GM11168 (cell line): Measurements from ENCODE around the gene TNIP1.

Source experiments
- in situ Hi-C: fragments of 300-500 bp; cut with MboI; formaldehyde crosslinking; loops from one replicate; pipeline ENCODE4 v1.12.0; 2022; ENCODE audit warnings: low sequenced_read_pairs; ENCODE audit not compliant: unreplicated experiment

The TNIP1 gene

DNA sequence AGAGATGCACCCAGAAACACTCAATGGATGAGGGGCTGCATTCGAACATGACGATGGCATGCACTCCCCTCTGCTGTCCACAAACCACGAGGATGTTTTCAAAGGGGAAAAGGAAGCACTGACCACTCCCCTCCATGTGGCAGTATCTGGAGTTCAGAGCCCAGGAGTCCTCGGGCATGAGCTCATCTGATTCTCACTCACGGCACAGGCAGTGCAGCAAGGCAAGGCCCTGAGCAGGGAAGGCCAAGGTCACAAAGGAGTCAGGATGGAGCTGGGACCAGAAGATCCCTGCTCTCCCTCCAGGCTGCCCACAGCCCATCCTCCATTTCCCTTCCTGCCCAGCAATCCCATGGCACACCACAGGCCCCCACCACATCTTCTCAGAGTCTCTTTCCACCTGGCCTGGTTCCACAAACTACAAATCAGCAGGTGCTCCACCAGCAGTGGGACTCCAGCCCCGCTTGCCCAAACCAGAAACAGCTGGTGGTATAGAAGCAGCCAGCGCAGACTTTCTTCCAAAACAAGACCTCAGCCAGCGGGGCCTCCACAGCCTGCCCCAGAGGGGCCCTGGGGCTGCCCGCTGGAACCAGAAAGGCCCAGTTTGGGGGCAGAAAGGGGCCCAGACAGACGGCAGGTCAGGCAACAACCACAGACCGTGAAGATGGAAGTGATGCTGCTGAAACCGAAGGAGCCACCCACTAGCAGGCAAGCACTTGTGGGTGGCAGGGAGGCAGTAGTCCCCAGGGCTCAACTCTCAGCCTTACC is 12.2 kb downstream of the TNIP1 start:
- in situ Hi-C loops = no loop called here

DNA sequence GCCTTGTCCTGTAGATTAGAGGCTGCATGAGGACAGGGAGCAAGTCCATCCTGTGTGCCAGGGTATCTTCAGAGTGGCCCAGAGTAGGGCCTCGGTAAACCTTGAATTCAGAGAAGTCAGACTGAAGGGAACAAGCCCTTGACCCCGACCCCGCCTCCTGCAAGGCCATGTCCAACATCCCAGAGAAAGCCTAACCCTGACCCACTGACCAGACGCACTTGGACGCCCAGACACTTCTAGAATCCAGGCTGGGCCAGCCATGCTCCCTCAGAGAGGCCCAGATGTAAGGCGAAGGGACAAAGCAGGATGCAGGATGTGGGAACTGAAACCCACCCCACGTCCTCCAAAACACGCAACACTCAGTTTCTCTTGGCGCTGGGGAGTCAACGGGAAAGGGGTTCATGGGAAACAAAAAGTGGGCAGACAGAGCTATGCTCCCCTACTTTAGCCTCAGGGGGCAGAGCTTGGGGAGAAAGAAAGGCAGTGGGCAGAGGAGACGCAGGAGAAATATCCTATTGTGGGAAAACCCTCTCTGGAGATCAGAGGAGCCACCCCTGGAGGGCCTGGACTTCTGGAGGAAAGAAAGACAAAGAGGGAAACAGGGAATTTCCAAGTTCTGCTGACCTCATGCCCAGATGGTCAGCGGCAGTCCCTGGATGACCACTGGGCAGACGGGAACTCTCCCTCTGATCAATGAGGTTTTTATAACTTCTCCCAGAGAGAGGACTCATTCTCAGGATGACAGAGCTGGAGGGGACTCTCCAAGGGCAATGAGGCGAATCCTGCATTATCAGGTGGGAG is 13.0 kb downstream of the TNIP1 start:
- in situ Hi-C loops = no loop called here

DNA sequence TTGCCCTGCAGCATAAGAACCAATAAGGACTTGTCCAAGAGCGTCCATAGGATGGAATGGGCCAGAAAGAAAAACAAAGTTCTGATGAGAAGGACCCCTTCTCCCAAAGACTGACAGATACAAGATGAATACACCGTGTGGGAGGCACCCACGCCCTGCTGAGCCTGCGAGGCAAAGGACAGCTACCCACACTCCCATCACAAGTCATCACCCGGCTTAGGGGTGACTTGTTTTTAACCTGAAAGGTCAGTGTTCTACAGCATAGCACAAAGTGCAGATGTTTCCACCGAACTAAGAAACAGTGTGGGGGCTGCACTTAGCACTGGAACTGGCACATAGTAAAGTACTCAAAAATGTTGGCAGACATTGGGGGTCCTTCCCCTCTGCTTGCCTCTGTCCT is 13.9 kb downstream of the TNIP1 start:
- in situ Hi-C loops = no loop called here

DNA sequence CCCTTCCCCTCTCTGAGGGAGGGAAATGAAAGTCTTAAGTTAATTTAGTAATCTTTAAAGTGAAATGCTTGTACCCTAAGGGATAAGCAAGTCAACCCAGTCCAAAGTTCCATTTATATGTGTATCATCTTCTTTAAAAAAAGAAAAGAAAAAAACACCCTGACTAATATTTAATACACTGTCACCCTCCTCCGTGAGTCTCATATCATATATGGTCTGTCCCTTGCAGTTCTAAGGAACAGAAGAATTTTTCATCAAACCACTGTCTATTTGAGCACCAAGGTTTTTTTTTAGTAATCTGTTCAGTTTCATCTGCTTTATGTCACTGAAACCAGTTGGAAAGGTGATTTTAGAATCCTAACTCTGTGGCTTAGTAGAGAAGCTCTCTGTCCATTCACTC is 15.2 kb downstream of the TNIP1 start:
- in situ Hi-C loops = no loop called here

DNA sequence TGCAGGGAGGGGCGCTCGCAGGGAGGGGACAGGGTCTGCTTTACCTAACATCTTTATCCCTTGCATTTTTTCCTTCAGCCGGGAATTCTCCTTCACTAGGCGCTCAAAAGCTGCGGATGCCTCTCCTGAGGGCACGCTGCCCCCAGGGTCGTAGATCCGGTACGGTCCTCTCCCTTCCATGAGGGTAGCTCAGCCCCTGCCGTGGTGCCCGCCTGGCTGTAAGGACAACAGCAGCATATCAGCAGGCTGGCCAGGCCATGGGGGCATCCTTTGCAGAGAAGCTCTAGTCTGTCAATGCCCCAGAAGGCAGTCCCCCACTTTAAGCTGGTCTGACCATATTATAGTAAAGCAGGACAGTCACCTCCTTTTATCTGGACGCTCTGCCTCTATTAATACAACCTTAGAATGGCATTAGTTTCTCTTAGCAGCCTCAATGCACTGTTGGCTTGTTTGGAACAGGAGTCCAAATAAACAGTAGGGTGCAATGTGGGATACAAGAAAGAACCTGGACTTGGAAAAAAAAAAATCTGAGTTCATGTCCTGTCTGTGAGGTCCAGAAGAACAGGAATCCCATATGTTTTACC is 15.8 kb downstream of the TNIP1 start:
- in situ Hi-C loops = no loop called here

DNA sequence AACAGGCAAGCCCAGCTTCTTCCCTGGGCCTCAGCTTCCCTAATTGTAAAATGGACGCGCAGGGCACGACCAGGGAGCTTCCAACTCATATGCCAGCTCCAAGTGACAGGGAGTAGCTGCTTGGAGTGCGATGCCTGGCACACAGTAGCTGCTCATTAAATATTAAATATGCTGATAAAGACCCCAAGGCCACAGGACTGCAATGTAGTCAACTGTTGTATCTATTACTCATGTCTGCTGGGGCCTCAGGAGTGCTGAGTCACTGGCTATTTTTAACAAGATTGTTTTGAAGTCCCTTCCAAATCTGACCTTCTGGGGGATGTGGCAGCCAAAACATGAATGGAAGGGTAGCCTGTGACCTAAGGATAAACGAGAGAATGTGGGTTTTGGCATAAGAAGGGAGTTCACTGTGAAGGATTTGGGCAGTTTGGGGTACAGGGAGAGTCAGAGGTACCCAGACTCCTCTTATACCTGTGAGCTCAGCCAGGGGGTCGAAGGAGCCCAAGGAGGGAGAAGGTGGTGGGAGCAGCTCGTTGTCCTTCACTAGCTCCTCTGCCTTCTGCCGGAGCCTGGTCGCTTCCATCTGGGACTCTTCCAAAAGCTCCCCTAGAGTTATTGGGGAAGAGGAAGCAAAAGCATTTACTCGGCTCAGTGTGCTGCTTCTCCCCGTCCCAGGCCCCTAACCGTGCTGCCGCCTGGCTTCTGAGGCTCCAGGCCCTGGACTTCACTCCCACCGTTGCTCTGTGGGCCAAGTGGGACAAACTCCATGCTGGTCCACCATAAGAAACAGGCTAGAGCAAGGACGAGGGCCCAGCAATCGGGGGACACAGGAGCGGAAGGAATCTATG is 17.5 kb downstream of the TNIP1 start:
- in situ Hi-C loops = no loop called here

DNA sequence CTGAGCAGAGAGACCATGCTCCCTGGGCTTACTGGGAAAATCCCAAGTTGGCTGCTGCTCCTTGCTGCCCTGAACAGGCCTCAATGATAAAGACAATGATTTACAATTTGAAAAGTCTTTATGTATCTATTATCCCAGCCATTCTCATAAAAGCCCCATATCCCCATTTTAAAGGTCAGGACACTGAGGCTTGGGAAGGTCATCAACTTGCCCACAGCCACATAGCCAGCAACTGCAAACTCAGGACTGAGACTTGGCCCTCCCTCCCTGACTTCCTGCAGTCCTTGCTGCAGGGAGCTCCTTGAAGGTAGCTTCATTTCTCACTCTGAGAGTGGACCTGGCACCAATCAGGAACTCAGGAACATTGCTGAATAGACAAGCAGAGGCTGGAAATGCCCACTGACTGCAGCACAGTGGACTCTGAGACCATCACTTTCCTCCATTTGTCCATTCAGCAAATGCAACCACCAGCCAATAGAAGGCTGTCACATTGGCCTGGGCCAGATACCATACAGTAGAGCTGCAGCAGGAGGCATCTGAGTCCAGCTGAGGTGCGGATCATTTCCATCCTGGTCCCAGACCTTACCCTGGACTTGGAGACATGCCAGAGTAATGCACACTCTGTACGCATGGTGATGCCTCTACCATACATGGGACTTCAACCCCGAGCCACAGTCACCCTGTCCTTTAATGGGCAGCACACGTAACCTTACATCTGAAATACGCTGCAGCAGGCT is 18.3 kb downstream of the TNIP1 start:
- in situ Hi-C loops = no loop called here

DNA sequence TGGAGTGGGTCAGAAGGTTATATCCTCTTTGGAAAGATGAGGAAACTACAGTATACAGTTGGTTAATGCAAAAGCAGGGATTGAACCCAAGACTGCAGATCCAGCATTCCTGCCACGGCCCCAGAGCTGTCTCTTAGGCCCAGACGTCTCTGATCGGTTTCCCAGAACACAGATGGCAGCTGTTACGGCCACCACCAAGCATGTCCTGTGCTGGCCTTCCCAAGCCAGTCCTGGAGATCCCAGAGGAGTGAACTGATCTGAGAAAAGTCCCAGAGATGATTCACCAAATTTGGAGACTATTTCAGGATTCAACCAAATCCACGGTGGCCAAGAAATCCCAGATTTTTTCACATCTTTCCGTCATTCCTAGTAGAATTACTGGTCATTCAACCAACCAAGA is 20.1 kb downstream of the TNIP1 start:
- in situ Hi-C loops = no loop called here

DNA sequence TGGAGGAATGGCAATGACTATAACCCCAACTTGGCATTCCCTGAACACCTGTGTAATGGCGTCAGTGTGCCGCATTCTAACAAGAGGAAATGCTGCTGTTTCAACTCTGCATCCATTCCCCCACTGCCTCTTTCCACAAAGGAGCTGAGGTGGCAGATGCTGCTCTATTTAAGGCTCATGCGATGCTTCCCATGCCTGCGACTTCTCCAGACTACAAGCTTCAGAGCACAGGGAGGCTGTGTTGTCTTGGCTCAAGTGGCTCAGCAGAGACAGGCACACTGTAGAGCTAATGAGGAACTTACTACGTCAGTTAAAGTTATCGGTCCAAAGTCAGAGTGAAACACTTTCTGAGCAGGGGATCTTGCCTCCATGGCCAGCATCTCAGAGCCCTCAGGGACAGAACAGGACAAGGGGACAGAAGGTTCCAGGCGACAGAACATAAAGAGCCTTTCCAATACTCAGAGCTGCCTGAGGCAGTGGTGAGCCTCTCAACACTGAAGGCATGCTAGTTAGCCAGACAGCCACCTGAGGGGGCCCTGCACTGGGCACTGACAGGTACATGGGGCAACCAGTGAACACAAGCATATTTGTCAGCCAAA is 21.8 kb downstream of the TNIP1 start:
- in situ Hi-C loops = no loop called here

DNA sequence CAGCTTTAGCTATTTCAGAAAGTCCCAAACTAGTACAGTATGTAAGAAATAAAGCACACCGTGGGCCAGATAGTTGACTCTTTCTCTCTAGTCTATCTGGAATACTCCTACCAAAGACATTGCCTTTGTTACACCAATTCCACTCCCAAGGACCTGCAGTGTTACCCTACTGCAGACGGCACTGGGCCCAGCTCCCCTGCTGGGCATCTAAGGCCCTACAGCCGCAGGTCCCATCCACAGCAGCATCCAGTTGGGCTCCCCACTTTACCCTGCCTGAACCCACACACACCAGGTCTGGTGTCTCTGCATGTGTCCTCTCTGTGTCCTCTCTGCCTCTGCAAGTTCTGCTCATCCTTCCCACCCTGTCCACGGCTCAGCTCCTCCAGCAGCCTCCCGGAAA is 22.5 kb downstream of the TNIP1 start:
- in situ Hi-C loops = no loop called here

DNA sequence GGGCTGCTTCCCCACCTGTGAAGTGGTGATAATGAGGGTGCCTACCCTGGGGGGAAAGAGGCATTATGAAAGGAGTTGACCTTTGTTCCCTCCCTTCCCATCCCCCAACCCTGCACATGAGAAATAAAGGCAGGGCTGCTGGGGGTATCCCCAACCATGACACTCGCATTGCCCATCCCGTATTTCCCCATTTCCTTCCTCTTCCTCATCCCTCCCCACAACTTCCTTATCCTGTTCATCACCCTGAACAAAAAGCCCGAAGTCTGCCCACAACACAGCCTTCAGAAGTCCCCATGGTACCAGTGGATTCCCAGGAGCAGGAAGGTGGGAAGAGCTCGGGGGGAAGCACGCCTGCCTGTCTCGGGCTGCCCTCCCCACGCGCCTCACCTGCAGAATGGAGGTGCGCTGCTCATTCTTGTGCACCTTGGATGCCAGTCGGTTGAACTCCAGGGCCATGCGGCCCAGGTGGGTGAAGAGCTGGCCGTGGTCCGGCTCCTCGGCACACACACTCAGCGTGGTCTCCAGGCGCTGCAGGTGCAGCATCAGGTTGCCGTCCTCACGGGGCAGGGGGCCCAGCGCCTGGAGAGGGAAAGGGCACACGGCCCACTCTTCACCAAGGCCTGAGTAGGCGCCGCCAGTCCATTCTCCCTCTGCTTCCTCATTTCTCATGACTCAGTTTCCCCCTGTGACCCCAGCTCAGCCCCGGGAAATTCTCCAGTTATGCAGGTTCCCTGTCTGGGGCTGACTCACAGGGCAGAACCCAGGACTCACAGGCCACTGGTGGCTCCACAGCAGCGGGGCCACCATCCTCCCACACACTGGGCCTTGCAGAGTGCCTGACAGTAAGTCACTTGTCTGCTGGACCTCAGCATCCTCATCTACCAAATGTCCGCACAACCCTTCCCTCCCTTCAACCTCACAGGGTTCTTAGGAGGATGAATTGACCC is 24.2 kb downstream of the TNIP1 start:
- in situ Hi-C loops = no loop called here

DNA sequence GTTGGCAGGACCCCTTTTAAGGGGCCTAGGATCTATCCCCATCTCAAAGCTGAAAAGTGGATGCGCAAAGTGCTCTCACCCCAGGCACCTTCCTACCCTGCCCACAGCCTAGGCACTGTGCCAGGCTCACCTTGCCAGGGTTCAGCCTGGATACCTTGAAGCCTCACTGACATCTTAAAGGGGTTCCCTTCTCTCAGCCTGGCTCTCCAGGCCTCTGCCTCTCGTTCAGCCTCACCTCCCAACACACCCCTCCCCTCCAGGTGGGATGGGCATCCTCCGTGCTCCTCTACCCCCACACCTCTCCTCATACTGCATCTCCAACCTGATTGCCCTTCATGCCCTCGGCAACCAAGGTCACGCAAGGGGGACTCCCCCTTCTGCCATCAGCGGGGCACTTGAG is 25.5 kb downstream of the TNIP1 start:
- in situ Hi-C loops = no loop called here

DNA sequence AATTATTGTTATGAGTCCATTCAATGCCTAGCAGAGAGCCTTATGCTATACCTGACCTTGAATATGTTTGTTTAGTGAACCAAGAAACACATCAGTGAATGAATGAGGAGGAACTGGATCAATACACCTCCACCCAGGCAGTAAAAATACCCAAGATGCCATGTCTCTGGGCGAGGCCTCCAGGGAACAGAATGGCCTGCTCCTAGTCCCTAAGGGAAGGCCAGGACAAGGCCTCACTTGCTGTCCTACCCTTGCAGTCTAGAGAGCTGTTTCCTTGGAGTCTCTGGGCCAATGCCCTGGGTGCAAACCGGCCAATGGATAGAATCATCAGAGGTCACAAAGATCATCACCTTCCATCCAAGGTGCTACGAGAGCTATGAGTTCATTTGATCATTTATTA is 26.1 kb downstream of the TNIP1 start:
- in situ Hi-C loops = loop anchor here (5.0 kb wide), 1 partner anchor 68 kb away; no protein-coding TSS in a partner anchor

DNA sequence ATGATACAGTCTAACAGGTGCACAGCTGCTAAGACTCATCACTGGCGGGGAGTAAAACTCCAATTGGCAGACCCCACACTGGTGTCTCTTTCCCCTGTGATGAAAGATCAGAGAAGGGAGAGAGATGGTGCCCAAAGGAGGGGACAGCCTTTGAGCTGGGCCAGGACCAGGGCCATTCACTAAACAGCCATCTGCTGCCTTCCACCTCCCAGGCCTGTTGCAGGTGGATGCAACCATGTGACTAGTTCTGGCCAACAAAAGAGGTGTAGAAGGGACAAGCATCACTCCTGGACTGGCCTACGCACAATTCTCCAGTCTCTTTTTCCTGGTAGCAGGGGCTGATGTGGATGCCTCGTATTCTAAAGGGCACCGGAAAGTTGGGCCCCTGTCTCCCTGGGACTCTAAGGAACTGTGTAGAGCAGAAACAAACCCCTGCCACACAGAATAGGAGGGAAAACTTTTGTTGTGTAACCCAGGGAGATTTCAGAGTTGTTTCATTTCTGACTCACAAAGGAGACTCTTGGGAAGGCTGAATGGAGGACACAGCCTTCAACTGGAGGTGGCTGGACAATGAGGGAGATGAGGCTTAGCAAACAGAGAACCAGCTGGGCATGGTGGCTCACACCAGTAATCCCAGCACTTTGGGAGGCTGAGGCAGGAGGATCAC is 26.9 kb downstream of the TNIP1 start:
- in situ Hi-C loops = loop anchor here (5.0 kb wide), 1 partner anchor 68 kb away; no protein-coding TSS in a partner anchor

DNA sequence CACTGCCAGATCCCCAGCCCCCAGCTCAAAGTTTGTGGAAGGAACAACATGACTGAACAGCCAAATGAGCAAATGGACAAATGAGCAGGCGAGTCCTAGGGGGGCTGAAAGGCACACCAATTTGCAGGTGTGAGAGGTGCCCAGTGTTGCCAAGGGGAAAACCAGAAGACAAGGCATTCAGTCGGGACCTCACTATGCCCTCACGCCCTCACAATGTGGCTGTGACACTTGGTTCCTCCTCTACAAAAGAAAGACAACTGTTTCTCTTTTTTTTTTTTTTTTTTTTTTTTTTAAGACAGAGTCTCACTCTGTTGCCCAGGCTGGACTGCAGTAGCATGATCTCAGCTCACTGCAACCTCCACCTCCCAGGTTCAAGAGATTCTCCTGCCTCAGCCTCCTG is 28.0 kb downstream of the TNIP1 start:
- in situ Hi-C loops = loop anchor here (5.0 kb wide), 1 partner anchor 69 kb away; no protein-coding TSS in a partner anchor

DNA sequence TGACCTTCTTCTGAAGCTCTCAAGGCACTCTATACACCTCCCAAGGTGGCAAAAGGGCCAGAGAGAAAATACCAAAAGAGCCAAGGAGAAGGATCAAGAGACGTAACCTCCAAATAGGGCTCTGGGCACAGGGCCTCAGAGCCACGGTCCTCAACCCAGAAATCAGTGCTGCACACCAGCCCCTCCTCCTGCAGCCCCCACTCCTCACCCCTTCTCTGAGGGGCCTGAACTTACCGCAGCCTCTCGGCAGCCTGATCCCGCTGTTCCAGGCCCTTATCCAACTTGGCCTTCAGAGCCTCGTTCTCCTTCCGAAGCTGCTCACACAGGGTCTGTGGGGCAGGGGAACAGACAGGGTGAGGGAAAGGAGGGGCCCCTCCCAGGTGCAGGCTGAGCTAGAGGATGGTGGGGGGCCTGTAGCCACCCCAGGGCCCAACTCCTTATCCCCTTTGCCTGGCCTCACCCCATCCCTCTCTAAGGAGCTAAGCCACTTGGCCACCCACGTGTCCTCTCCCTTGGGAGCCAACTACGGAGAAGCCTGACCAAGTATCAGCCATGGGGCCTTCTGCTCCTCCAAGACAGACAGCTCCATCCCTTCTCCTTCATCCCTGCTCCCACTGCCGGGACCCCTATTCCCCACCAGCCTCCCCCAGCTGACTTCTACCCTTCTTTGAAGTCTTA is 28.8 kb downstream of the TNIP1 start:
- in situ Hi-C loops = loop anchor here (5.0 kb wide), 1 partner anchor 70 kb away; no protein-coding TSS in a partner anchor
